IPS-NIHi7 (cell line): ENCODE data around the gene RANBP6.
"Not testable (repeated sequence)": the region's sequence is repeated elsewhere in the genome, so short reads cannot be mapped to it uniquely, and the experiment has no call there.

ENCODE experiments used
- DNase-seq: peaks from one replicate; pipeline ENCODE4 v3.0.0; 2012; ENCODE audit warnings: mixed read lengths; ENCODE audit errors: extremely low spot score

Gene RANBP6

DNA sequence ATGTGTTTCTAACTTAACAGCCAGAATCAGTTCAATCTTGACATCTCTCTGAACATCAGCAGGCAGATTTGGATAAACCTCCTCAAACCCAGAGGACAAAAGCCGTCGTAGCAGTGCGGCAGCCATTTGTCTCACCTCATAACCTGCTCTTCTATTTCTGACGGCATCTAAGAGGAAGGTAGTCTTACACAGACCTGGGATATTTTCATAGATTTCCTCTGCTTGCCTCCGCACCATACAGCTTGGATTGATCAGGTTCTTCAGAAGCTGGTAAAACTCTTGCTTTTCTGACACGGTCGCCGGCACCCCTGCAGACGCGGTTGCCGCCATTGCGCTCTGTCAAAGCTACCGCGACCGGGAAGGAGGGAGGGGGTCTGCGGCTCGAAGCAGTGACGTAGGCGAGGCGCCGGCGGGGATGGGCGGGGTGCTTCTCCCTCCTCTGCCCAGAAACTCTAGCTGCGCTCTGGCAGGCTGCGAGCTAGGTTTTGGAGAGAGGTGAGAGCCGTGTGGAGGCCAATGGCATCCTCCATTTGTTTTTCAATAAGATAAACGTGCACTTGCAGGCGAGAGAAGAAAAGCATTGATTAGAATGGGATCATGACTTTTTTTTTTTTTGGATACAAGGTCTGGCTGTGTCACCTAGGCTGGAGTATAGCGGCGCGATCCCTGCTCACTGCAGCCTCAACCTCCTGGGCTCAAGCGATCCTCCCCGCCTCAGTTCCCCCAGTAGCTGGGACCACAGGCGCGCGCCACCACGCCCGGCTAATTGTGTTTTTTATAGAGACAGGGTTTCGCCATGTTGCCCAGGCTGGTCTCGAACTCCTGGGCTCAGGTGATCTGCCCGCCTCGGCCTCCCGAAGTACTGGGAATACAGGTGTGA, at the start of gene RANBP6:
TSS of gene RANBP6 (minus strand) at position 347 of the 880 bp plus-strand sequence. CDS start at position 330, 17 bp downstream.
- peak; percentile 91 for DNase-seq

DNA sequence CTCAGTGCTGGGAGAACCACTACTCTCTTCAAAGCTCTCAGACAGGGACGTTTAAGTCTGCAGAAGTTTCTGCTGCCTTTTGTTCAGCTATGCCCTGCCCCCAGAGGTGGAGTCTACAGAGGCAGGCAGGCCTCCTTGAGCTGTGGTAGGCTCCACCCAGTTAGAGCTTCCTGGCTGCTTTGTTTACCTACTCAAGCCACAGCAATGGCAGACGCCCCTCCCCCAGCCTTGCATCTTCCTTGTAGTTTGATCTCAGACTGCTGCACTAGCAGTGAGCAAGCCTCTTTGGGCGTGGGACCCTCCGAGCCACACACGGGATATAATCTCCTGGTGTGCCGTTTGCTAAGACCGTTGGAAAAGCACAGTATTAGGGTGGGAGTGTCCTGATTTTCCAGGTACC, 47.7 kb upstream of the RANBP6 start:
- not testable (repeated sequence) for DNase-seq

DNA sequence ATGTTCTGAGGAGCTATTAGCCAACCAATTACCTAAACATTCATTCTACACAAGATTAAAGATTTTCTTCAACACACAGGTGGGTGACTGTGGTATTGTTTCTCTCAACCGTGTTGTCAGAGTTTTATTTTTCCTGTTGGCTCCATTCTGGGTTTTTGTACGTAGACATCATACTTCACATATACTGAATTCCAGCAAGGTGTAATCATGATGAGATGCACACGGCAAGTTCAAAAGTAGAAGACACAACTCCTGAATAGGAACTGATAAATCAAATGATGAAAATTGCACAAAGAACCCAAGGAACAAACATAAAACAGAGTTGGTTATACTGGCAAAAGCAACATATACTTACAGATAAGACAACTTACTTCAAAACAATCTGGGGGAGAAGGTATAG, 40.2 kb upstream of the RANBP6 start:
- no peak for DNase-seq

DNA sequence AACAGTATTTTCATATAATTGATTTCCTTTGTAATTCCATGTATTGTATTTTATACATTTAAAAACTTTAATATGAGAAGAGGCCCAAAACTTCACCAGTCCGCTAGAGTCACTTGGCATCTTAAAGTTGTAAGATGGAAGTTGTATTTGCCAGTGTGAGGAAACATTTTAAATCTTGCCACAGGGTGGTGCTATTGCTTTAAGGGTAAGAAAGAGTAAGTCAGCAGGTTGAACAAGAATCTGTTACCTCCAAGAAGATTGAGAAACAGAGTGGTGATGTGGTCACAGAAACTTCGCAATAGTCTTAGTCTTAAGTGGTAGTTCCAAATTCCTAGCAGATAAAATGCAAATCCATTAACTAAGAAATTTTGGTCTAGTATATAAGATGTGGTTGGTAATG, 39.8 kb upstream of the RANBP6 start:
- DNase-seq: peak; percentile 41

DNA sequence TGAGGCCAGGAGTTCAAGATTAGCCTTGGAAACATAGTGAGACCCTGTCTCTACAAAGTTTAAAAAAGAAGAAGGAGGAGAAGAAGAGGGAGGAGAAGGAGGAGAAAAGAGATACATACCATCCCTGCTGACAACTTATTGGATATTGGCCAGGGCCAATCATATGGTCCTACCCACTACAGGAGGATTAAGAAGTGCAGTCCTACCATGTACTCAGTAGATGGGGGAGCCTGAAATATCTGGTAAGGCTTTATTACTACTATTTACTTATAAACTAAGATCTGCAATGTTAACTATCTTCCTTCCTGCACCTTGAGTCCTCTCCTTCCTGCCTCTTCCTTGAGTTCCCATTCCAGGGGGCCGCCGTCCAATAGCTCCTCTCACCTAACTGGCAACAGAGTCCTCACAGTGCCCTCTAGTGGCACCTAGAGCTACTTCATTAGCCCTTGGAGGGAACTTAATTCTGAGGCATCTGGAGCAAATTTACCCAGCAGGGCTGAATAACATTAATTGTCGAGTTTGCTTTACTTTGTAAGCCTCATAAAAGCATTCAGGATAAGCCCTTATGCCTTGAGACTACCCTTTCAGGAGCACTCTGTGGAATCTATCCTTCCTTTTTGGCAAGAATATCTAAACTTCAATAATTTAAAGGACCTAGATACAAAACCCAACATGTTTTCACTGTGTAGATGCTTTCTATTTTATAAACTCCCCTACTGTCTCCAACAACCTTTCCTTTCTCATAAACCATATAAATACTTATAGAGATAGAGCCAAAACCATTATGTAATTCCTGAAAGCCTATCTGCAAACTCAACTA, 39.1 kb upstream of the RANBP6 start:
- peak; percentile 78 for DNase-seq

DNA sequence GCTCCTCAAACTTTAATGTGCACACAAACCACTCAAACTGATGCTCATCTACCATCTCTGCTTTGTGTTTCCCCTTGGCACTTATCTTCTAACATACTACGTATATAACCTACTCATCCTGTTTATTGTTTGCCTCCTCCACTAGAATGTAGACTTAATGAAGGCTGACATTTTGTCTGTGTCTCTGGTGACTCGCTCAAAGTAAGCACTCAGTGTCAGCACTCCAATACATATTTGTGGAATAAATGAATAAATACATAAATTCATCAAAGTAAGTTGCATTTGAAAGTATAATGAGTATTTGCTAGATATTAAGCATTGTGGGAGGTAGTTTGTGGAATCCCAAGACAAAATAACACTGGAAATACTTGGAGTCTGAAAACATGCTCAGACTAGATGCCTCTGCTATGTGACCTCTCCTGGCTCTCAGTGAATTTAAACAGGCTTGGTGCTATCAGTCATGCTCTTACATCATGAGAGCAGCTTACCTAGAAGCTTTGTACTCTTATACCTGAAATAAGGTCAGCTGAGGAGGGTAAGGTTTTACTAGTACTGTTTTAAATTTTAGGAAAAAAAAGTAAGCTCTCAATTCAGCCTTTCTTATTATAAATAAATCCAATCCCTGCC, 37.0 kb upstream of the RANBP6 start:
- DNase-seq: no peak

DNA sequence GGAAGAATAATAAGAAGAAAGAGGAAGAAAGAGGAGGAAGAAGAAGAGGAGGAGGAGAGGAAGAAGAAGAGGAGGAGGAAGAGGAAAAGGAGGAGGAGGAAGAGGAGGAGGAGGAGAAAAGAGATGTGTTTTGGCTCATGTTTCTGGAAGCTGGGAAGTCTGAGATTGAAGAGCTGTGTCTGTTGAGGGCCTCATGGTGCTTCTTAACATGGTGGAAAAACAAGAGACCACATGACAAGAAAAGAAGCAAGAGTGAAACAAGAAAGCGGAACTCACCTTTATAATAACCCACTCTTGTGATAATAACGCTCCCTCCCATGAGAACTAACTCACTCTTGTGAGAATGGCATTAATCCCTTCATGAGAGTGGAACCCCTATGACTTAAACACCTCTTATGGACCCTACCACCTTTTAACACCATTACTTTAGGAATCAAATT, 36.1 kb upstream of the RANBP6 start:
- no peak for DNase-seq

DNA sequence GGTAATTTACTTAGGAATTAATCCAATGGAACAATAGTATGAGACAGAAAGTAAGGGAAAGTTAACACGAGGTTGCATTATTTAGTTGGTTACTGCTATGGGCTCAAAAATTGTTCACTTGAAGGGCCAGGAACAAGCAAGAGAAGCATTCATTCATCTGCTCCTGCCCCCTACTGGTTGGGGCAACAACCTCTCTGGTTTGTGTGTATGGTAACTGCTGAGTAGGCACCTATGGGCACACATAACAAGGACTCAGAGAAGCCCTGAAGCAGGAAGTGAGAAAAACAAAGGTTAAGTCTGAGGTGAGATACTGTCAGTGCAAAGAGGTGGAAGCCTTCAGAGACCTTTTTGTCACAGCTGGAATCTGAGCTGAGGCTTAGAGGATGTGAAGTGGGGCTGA, 34.4 kb upstream of the RANBP6 start:
- DNase-seq: peak; percentile 41

DNA sequence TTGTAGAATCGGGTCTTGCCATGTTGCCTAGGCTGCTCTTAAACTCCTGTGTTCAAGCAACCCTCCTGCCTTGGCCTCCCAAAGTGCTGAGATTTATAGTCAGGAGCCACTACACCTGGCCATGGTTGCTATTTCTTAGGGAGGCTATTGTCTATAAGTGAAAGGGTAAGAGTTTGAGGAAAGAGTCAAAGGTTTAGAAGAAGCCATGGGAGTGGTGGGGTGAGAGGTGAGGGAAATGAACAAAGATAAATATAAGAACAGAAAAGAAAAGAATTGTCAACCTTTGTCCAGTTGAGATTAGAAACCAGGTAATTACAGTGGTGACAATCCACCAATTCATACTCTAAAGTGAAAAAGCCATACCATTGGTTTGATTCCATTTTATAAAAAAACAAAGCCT, 32.6 kb upstream of the RANBP6 start:
- DNase-seq: no peak

DNA sequence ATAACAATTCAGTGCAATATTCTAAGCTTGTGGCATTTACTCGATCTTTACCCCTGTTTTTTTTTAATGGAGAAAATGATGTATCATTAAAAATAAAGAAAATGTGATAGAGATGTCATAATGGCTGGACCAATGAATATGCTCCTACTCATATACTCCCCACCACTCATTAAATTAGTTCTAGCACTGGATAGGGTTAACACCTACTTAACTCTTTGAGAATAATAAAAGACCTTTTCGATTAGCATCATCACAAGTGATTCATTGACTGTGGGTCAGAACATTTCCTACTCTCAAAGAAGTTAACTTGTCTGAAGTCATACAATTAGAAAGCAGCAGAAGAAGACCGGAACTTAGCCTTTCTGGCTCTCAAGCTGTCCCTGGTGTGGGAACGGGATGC, 31.6 kb upstream of the RANBP6 start:
- no peak for DNase-seq

DNA sequence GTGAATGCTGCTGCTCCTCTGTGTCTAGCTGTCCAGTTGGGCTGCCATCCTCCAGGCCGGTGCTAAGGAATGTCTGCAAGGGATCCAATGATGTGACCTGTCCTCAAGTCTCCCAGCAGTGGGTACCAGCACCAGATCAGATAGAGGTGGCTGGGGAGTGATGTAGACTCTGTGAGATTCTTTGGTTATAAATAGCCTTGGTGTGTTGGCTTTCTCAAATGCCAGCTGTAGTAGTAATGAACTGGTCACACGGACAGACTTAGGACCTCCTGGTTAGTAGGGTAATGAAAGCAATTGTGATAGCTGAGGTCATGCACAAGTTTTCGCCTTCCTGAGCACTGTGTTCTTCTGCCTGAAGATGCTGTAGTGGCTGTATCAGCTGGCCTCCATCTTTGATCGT, 29.9 kb upstream of the RANBP6 start:
- DNase-seq: no peak

DNA sequence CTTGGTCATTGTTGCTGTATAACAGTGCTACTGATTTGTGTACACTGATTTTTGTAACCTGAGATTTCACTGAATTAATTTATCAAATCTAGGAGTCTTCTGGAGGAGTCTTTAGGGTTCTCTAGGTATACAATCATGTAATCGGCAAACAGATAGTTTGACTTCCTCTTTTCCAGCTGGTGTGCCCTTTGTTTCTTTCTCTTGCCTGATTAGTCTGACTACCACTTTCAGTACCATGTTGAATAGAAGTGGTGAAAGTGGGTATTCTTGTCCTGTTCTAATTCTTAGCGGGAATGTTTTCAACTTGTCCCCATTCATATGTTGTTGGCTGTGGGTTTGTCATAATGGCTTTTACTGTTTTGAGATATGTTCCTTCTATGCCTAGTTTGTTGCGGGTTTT, 24.7 kb upstream of the RANBP6 start:
- DNase-seq: no peak

DNA sequence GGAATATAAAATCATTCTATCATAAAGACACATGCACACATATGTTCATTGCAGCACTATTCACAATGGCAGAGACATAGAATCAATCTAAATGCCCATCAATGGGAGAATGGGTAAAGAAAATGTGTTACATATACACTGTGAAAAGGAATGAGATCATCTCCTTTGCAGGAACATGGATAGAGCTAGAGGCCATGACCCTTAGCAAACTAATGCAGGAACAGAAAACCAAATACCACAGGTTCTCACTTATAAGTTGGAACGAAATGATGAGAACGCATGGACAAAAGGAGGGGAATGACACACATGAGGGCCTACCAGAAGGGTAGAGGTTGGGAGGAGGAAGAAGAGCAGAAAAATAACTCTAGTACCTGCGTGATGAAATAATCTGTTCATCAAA, 21.0 kb upstream of the RANBP6 start:
- no peak for DNase-seq

DNA sequence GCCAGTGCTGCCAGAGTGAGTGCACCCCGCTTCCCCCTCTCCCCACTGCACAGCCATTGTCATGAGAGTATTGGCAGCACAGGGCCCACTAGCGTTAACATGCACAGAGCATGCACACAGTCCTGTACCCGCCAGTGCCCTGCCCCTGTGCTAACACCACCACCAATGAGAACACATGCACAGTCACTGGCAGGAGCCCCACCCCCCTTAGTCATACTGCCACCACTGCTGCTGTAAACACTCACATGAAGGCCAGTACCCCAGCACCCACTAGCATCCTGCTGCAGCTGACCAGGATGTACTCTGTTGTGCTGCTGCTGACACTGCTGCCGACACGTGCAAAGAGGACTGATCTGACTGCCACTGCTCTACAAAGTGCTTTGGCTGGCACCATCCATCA, 19.5 kb upstream of the RANBP6 start:
- DNase-seq: no peak

DNA sequence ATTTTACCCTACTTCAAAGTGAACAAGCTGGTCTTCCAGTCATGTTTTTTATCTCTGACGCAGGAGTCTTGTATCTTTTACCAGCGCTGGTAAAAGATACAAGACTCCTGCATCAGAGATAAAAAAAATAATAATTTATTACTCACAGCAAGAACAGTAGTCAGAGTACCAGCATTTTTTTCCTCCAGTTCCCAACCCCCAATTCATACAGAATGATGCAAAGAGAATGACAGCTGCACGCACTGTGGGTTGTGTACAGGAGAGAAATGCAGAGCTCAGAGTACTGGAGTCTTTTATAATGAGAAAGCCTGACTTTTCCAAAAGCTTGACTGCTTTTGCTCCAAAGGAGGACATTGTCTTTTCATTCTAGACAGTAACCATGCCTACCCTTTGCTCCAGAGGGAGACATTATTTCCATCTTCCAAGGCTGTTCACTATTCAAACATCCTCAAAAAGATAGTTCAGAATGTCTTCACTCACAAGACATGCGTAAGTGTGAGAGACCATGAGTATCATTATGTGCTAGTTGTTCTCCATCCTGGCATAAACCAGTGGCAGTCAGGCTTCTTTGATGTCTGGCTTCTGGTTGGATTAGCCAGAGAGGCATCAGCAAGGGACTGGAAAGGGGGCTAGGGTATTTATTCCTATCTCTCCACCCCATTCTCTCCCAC, 14.3 kb upstream of the RANBP6 start:
- DNase-seq: no peak

DNA sequence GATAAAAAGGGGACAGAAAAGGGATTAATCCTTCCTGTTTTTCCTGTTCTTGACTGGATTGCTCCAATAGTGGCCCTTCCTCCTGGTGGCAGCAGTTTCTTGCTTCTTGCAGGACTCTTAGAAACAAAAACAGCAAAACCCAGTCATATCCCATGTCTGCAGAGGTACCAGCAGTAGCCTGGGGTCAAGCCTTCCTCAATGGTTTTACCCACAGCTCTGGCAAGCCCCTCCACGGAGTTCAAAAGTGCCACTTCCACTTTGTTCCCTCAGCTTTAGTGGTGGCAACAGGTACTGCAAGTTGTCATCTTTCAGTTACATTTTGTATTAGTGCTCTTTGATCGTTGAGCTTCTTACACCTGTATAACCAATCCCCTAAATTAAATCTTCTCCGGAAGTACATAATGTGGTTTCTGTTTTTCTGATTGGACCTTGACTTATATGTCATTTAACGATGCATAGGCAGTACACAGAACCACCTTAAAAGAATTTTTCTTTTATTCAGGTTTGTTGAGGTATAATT, 8.7 kb upstream of the RANBP6 start:
- no peak for DNase-seq

DNA sequence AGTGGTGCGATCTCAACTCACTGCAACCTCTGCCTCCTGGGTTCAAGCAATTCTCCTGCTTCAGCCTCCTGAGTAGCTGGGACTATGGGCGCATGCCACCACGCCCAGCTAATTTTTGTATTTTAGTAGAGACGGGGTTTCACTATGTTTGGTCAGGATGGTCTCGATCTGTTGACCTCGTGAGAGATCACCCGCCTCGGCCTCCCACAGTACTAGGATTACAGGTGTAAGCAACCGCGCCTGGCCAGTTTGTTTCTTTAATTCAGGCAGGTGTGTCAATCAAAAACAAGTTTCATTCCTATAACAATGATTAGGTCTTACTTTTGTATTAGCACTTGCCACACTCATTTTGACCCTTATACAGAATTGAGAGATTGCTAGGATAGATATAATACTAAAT, 1.6 kb upstream of the RANBP6 start:
- DNase-seq: not testable (repeated sequence)

DNA sequence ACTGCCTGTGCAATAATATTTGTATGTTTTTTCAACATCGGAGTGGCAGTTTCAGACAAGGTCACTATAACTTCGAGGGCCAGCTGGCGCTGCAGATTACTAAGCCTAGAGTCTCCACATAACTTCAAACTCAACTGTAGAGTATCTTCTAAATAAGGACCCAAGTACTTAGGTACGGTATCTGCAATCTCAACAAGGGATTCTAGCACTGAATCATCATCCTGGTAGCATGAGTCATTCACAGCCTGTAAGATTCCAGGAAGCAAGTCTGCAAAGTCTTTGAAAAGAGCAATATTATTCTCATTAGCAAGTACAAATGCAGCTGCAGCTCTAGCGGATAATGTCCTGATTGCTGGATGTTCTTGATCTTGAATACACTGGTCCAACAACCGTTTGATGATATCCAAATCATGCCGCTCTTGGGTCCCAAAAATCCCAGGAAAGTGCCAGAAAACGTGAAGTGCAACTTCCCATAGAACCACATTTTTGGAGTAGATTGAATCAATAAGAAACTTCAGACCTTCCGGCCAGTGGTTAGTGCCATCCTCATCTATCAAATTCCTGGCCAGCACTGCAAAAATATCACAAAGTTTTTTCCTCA, 654 bp downstream of the RANBP6 start:
- DNase-seq: no peak

DNA sequence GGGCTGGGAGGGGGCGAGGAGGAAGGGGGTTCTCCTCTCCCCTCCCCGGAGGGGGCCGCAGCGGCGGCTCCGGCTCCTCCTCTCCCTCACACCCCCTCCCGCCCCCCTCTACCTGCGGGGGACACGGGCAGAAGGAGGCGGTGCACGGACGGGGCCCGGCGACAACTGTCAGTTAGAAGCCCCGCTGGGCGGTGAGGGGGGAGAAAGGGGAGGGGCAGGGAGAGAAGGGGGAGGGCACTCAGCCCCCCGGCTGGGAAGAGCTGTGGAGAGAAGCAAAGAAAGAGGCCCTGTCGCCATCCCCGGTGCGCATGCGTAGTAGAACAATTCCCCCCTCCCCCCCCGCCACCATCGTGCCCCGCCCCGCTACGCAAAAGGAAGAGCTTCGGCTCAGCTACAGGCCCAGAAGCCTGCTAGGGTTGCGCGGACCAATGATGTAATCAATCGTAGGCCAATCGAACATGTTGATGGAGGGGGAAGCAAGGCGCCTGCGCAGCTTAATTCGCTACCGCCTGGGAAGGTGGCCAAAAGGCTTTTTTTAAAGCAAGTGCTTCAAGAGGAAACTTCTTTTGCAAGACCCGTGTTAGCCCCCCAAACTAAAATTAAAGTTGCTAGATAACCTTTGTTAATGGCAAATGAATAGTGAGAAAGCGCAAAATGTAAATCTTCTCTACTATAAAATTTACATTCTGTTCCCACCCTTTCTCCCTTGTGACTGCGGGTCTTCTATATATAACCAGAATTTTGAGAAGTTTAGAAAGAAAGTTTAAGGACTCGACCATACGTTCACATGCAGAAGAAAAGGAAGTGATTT, 7.0 kb downstream of the RANBP6 start:
- DNase-seq: peak; percentile 89

DNA sequence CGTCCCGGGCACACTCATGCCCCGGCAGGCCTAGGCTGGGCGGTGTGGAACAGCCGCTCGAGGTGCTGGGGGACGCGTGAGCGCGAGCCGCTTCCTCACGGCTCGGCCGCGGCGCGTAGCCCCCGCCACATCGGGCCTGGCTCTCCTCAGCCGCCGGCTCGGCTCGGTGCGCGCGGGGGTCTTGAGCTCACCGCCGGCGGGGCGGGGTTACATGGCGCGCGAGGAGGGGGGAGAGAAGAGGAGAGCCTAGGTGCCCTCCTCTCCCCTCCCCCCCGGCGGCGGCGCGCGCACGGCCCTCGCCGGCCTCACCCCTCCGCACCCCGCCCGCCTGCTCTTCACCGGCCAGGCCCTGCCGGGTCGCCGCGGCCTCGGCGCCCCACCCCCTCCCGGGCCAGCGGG, 7.7 kb downstream of the RANBP6 start:
- peak; percentile 71 for DNase-seq
